ENCODE data around the gene SASH1. TPM values are rescaled to one million over a fixed set of nuclear protein-coding genes. Genes with fewer than 3 reads are reported as not detected.

The SASH1 gene
- total and polyA plus RNA-seq, 2 experiments from 2014 or later = 7.5 to 7.8 TPM

DNA sequence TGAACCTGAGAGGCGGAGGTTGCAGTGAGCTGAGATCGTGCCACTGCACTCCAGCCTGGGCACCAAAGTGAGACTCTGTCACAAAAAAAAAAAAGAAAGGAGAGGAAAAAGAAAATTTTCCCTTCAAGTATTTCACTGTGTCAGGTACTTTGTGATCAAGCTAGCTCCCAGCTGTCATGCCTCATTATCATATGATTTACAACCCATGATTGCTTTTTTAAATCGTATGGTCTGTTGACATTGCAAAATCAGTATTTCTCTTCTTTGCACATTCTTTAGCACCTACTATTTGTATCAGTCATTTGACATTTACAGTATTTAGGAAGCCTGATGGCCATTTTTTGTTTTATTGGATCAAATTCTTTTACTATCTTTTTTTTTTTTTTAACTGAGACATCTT, 22.4 kb downstream of the SASH1 start:
- H2AFZ ChIP-seq = no peak overlapping the region
- H3K79me2 ChIP-seq = peaks cover 2% of the 10 kb centered on the region
- H3K27me3 ChIP-seq = no peaks in the 10 kb centered on the region
- no peaks in the 10 kb centered on the region for H3K4me1 ChIP-seq (ENCODE audit: insufficient read depth)
- H3K9me2 ChIP-seq (replicated peaks; ENCODE audit: insufficient read depth) = no peaks in the 10 kb centered on the region
- no peaks in the 10 kb centered on the region for H3K36me3 ChIP-seq (replicated peaks; ENCODE audit: insufficient read depth, low read depth)
- no peak overlapping the region for H3K27ac ChIP-seq
- no peak overlapping the region for H3K4me3 ChIP-seq
- TF ChIP-seq, protein P1, sequence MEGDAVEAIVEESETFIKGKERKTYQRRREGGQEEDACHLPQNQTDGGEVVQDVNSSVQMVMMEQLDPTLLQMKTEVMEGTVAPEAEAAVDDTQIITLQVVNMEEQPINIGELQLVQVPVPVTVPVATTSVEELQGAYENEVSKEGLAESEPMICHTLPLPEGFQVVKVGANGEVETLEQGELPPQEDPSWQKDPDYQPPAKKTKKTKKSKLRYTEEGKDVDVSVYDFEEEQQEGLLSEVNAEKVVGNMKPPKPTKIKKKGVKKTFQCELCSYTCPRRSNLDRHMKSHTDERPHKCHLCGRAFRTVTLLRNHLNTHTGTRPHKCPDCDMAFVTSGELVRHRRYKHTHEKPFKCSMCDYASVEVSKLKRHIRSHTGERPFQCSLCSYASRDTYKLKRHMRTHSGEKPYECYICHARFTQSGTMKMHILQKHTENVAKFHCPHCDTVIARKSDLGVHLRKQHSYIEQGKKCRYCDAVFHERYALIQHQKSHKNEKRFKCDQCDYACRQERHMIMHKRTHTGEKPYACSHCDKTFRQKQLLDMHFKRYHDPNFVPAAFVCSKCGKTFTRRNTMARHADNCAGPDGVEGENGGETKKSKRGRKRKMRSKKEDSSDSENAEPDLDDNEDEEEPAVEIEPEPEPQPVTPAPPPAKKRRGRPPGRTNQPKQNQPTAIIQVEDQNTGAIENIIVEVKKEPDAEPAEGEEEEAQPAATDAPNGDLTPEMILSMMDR (IDR thresholded peaks at IDR 0.05; ENCODE audit: poor library complexity) = no peak
- no peak for TF ChIP-seq EZH2 (IDR thresholded peaks at IDR 0.05; ENCODE audit: borderline replicate concordance)
- no peak for TF ChIP-seq EZH2phosphoT487 (IDR thresholded peaks at IDR 0.05; ENCODE audit: low read depth, severe bottlenecking, unreplicated experiment)
- H3K4me2 ChIP-seq = no peak overlapping the region
- 69% methylated on average over 3 of the region's 3 CpGs for WGBS (ENCODE audit: low lambda C conversion rate, missing lambda C conversion rate)
- H3K9me3 ChIP-seq (ENCODE audit: low read depth) = no peaks in the 10 kb centered on the region
- no peak for DNase-seq (ENCODE audit: low spot score)
- H4K20me1 ChIP-seq (ENCODE audit: insufficient read depth, poor library complexity, severe bottlenecking) = no peaks in the 10 kb centered on the region

DNA sequence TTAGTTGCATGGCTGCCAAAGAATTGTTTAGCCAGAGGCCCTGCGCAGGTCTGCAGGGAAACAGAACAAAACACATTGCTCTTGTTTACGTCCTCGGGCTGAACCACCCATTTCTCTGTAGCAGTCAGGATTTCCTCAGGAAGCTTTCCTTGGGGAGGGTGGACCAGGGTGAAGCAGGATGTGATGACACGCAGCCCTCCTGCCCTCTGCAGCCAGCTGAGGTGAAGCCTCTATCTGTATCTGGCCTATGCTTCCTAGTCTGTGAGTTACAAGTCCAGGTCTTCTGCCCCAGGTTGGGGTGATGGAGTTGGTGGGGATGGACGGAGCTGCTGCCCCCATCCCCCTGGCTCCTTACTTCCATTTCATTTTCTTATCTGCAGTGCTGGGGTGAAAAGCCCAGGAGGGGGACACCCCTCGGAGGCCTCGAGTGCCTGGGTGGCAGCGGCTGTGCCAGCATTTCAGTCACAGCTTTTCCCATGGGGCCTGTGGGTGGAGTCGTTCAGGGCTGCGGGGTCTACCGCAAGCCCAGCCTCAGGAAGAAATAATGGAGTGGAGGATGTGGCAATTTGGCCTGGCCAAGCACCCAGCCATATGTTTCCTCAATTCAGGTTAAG, 24.9 kb downstream of the SASH1 start:
- no peaks in the 10 kb centered on the region for H3K9me2 ChIP-seq (replicated peaks; ENCODE audit: insufficient read depth)
- no peak overlapping the region for H3K4me3 ChIP-seq
- H3K27ac ChIP-seq = no peak overlapping the region
- WGBS (ENCODE audit: low lambda C conversion rate, missing lambda C conversion rate) = 81% methylated on average over 11 of the region's 11 CpGs
- H3K36me3 ChIP-seq (replicated peaks; ENCODE audit: insufficient read depth, low read depth) = no peaks in the 10 kb centered on the region
- TF ChIP-seq EZH2 (IDR thresholded peaks at IDR 0.05; ENCODE audit: borderline replicate concordance) = no peak
- TF ChIP-seq EZH2phosphoT487 (IDR thresholded peaks at IDR 0.05; ENCODE audit: low read depth, severe bottlenecking, unreplicated experiment) = no peak
- TF ChIP-seq, protein P1 (IDR thresholded peaks at IDR 0.05; ENCODE audit: poor library complexity) = no peak
- no peaks in the 10 kb centered on the region for H3K4me1 ChIP-seq (ENCODE audit: insufficient read depth)
- H3K27me3 ChIP-seq = no peaks in the 10 kb centered on the region
- H2AFZ ChIP-seq = no peak overlapping the region
- H3K9me3 ChIP-seq (ENCODE audit: low read depth) = no peaks in the 10 kb centered on the region
- peaks cover 8% of the 10 kb centered on the region for H3K79me2 ChIP-seq
- no peaks in the 10 kb centered on the region for H4K20me1 ChIP-seq (ENCODE audit: insufficient read depth, poor library complexity, severe bottlenecking)
- DNase-seq (ENCODE audit: low spot score) = no peak
- H3K4me2 ChIP-seq = no peak overlapping the region

DNA sequence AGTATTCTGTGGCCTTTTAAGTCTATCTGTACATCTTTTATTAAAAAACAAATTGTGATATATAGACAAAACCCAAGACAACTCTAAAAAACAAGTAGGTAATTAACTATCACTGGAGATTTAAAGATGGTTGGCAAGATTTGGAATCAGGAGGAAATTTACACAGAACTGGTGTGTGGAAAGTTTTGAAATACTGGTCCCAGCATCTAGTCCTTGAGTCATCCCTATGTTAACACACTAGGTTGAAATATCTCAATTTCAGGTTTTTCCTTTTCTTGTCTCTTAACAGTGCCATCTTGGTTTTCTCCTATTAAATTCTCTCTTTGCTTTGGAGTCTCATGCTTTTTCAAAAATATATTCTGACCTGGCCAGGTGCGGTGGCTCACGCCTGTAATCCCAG, 27.5 kb downstream of the SASH1 start:
- Histone ChIP-seq H3K36me3 (replicated peaks; ENCODE audit: insufficient read depth, low read depth) (no peaks in the 10 kb centered on the region), H3K9me2 (replicated peaks; ENCODE audit: insufficient read depth) (no peaks in the 10 kb centered on the region), H4K20me1 (ENCODE audit: insufficient read depth, poor library complexity, severe bottlenecking) (no peaks in the 10 kb centered on the region), H3K27me3 (no peaks in the 10 kb centered on the region), H3K27ac (no peak overlapping the region), H3K4me1 (ENCODE audit: insufficient read depth) (no peaks in the 10 kb centered on the region), H2AFZ (no peak overlapping the region), H3K4me3 (no peak overlapping the region), H3K9me3 (ENCODE audit: low read depth) (no peaks in the 10 kb centered on the region), H3K79me2 (peaks cover 8% of the 10 kb centered on the region), H3K4me2 (no peak overlapping the region)
- TF ChIP-seq EZH2 (IDR thresholded peaks at IDR 0.05; ENCODE audit: borderline replicate concordance) (no peak), EZH2phosphoT487 (IDR thresholded peaks at IDR 0.05; ENCODE audit: low read depth, severe bottlenecking, unreplicated experiment) (no peak)
- TF ChIP-seq, protein P1 (IDR thresholded peaks at IDR 0.05; ENCODE audit: poor library complexity) = no peak
- WGBS (ENCODE audit: low lambda C conversion rate, missing lambda C conversion rate) = 94% methylated on average over 2 of the region's 2 CpGs
- no peak for DNase-seq (ENCODE audit: low spot score)
